ENCODE measurements around the gene PERM1.

GRCh38 chr1:1004420-1004779 lies 22.5 kb upstream of the PERM1 start:
- TF ChIP-seq, protein P1, sequence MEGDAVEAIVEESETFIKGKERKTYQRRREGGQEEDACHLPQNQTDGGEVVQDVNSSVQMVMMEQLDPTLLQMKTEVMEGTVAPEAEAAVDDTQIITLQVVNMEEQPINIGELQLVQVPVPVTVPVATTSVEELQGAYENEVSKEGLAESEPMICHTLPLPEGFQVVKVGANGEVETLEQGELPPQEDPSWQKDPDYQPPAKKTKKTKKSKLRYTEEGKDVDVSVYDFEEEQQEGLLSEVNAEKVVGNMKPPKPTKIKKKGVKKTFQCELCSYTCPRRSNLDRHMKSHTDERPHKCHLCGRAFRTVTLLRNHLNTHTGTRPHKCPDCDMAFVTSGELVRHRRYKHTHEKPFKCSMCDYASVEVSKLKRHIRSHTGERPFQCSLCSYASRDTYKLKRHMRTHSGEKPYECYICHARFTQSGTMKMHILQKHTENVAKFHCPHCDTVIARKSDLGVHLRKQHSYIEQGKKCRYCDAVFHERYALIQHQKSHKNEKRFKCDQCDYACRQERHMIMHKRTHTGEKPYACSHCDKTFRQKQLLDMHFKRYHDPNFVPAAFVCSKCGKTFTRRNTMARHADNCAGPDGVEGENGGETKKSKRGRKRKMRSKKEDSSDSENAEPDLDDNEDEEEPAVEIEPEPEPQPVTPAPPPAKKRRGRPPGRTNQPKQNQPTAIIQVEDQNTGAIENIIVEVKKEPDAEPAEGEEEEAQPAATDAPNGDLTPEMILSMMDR (IDR thresholded peaks at IDR 0.05) = no peak
- TF ChIP-seq EZH2 (IDR thresholded peaks at IDR 0.05; ENCODE audit: borderline replicate concordance, insufficient read depth, low read depth, low read length, poor library complexity, severe bottlenecking) = no peak
